Endothelial cell of umbilical vein (primary cell): ENCODE measurements around the gene NR6A1. TPM values are rescaled to one million over a fixed set of nuclear protein-coding genes. Genes with fewer than 3 reads are reported as not detected.

ENCODE experiments used
- BruUV-seq: library from RNA; stranded (reverse); fragments of 400-500 nt; replicated peaks from 2 replicates; lab custom pipeline; 2021; lab: Mats Ljungman, UMichigan
- CTCF ChIA-PET: fragments of 300-600, 350-600 bp; sonication (Branson Sonifier 250); formaldehyde crosslinking; loops from one replicate; lab custom pipeline; 2021; ENCODE audit warnings: antibody characterized with exemption, inconsistent platforms; lab: Charles Lee
- POLR2A ChIA-PET: fragments of 300-600, 350-600 bp; sonication (Branson Sonifier 250); formaldehyde crosslinking; loops from one replicate; lab custom pipeline; 2021; ENCODE audit warnings: antibody characterized with exemption, inconsistent platforms; lab: Charles Lee
- DNase-seq: peaks from one replicate; pipeline ENCODE4 v3.0.0-alpha.2; 2011; ENCODE audit warnings: low read depth, low spot score
- FAIRE-seq: peaks from 2 replicates; lab custom pipeline; 2011; peaks lifted over from hg19 to GRCh38; lab: Jason Lieb, UNC
- H2AFZ ChIP-seq: 2 replicates; pipeline ENCODE4 v1.6.0; 2012; ENCODE audit warnings: low read depth, low read length, control low read depth, inconsistent platforms
- H3K27ac ChIP-seq: 2 replicates; pipeline ENCODE4 v1.5.1; 2011; ENCODE audit warnings: low read depth, mild to moderate bottlenecking, control low read depth, low read length, moderate library complexity; ENCODE audit not compliant: insufficient read depth
- H3K27me3 ChIP-seq, 2 experiments: 2 replicates each; pipeline versions ENCODE4 v1.6.0 to v1.6.1; 2011; ENCODE audit warnings: low read length in 2 of 2, mixed read lengths in 1 of 2; ENCODE audit not compliant: control insufficient read depth in 2 of 2, insufficient read depth in 2 of 2
- H3K36me3 ChIP-seq, 2 experiments: 2 replicates in 1 of 2; 3 replicates in 1 of 2; pipeline ENCODE4 v1.5.1; 2011; ENCODE audit warnings: low read length in 2 of 2, mild to moderate bottlenecking in 1 of 2, moderate library complexity in 1 of 2; ENCODE audit not compliant: control insufficient read depth in 2 of 2, insufficient read depth in 2 of 2; ENCODE audit errors: extremely low read depth in 1 of 2
- H3K4me1 ChIP-seq: 3 replicates; pipeline ENCODE4 v1.5.1; 2011; ENCODE audit warnings: mild to moderate bottlenecking, low read length; ENCODE audit not compliant: control insufficient read depth, insufficient read depth; ENCODE audit errors: extremely low read depth
- H3K4me2 ChIP-seq: 2 replicates; pipeline ENCODE4 v1.6.1; 2011; ENCODE audit warnings: low read length, control low read depth, mixed read lengths; ENCODE audit not compliant: insufficient read depth
- H3K4me3 ChIP-seq, 3 experiments: fragments of 200-600 bp in 1 of 3; sonication (generic), shearing (Covaris generic) in 1 of 3; replicated peaks in 1 of 3; 2 replicates each; pipeline ENCODE4 v1.5.1; 2011 to 2016; ENCODE audit warnings: control low read depth in 3 of 3, low read length in 3 of 3, mild to moderate bottlenecking in 2 of 3, inconsistent platforms in 1 of 3, low read depth in 1 of 3, moderate library complexity in 1 of 3; ENCODE audit not compliant: insufficient read depth in 1 of 3
- H3K79me2 ChIP-seq: 2 replicates; pipeline ENCODE4 v1.6.0; 2012; ENCODE audit warnings: low read length, inconsistent platforms; ENCODE audit not compliant: control insufficient read depth, insufficient read depth
- H3K9ac ChIP-seq: replicated peaks from 2 replicates; pipeline ENCODE3; 2011; ENCODE audit warnings: low read length, control low read depth; ENCODE audit not compliant: insufficient read depth; ENCODE audit errors: extremely low read depth
- H3K9me1 ChIP-seq: replicated peaks from 3 replicates; pipeline ENCODE4 v1.6.0; 2011; ENCODE audit warnings: mild to moderate bottlenecking, low read length; ENCODE audit not compliant: control insufficient read depth, insufficient read depth; ENCODE audit errors: extremely low read depth
- H3K9me3 ChIP-seq: replicated peaks from 2 replicates; pipeline ENCODE4 v1.5.1; 2012; ENCODE audit warnings: low read length, inconsistent platforms; ENCODE audit not compliant: control insufficient read depth, insufficient read depth
- H4K20me1 ChIP-seq: replicated peaks from 2 replicates; pipeline ENCODE3; 2011; ENCODE audit warnings: mild to moderate bottlenecking, low read length; ENCODE audit not compliant: control insufficient read depth, insufficient read depth; ENCODE audit errors: extremely low read depth
- CTCF ChIP-seq, 2 donors: IDR thresholded peaks; 1 replicate in 1 of 2; 2 replicates in 1 of 2; pipeline ENCODE4 v1.5.1; 2011; ENCODE audit warnings: low read length in 2 of 2, mild to moderate bottlenecking in 2 of 2, moderate library complexity in 2 of 2, control low read depth in 1 of 2, inconsistent platforms in 1 of 2, low read depth in 1 of 2; ENCODE audit not compliant: insufficient read depth in 1 of 2; ENCODE audit errors: extremely low read depth in 1 of 2
- EZH2 ChIP-seq: IDR thresholded peaks from 2 replicates; pipeline ENCODE4 v1.6.1; 2012; ENCODE audit warnings: borderline replicate concordance, low read depth, mild to moderate bottlenecking, moderate library complexity, low read length, inconsistent platforms; ENCODE audit not compliant: severe bottlenecking
- FOS ChIP-seq: IDR thresholded peaks from 2 replicates; pipeline ENCODE4 v1.6.1; 2011; ENCODE audit warnings: mild to moderate bottlenecking, low read length, moderate library complexity, borderline replicate concordance; ENCODE audit not compliant: insufficient read depth
- GATA2 ChIP-seq: IDR thresholded peaks from 2 replicates; pipeline ENCODE4 v1.7.0; 2011; ENCODE audit warnings: low read depth, mild to moderate bottlenecking, moderate library complexity, mixed read lengths, low read length; ENCODE audit not compliant: insufficient read length, insufficient read depth
- JUN ChIP-seq: IDR thresholded peaks from 2 replicates; pipeline ENCODE4 v1.6.1; 2011; ENCODE audit warnings: borderline replicate concordance, low read depth; ENCODE audit not compliant: insufficient read length, insufficient read depth
- MAX ChIP-seq: IDR thresholded peaks from 2 replicates; pipeline ENCODE4 v1.6.1; 2011; ENCODE audit not compliant: insufficient read depth, insufficient read length
- MYC ChIP-seq: IDR thresholded peaks from one replicate; pipeline ENCODE4 v1.6.1; 2011; ENCODE audit warnings: mild to moderate bottlenecking, low read depth, low read length
- POLR2A ChIP-seq: IDR thresholded peaks from 2 replicates; pipeline ENCODE4 v1.6.1; 2012; ENCODE audit warnings: low read depth, mild to moderate bottlenecking, control low read depth, low read length
- POLR2AphosphoS5 ChIP-seq: IDR thresholded peaks from 2 replicates; pipeline ENCODE4 v1.6.1; 2012; ENCODE audit warnings: low read depth, mild to moderate bottlenecking, control low read depth, low read length, moderate library complexity; ENCODE audit not compliant: insufficient read depth
- dilution Hi-C: fragments of 300-500 bp; cut with MboI; formaldehyde crosslinking; loops from one replicate; pipeline ENCODE4 v1.15.0; 2019; ENCODE audit warnings: low sequenced_read_pairs; ENCODE audit not compliant: extremely low pct_ligation_motif_present
- intact Hi-C: fragments of 100-400 bp; cut with micrococcal nuclease; formaldehyde crosslinking; loops from one replicate; pipeline ENCODE4 v1.10.0; 2022
- polyA plus RNA-seq, 4 experiments: library from polyadenylated mRNA; depleted of rRNA in 3 of 4; stranded (reverse) in 3 of 4; unstranded in 1 of 4; fragments of >200 nt; gene quantifications; 2 replicates each; pipeline versions ENCODE4 v1.2.1 to v1.2.3, GENCODE V29; 2011 to 2012; ENCODE audit warnings: missing spikeins in 1 of 4
- total RNA-seq: library from RNA; stranded (reverse); gene quantifications from 2 replicates; pipeline ENCODE4 v1.2.3, GENCODE V29; 2021

NR6A1 gene
- total and polyA plus RNA-seq, 2 donors (not counting 3 experiments of a cell fraction or from before 2014, with no cell fraction given), result 0.17 to 1.2 TPM

GRCh38 chr9:124493794-124494479 lies 277.2 kb downstream of the NR6A1 start:
- no peaks in the 10 kb centered on the region for H3K79me2 ChIP-seq
- H3K9ac ChIP-seq, result no peak overlapping the region
- H3K36me3 ChIP-seq, result no peaks in the 10 kb centered on the region
- dilution Hi-C loops, result no loop called here
- POLR2A ChIA-PET, result no interaction called here
- no peaks in the 10 kb centered on the region for H4K20me1 ChIP-seq
- intact Hi-C loops, result no loop called here
- TF ChIP-seq MYC (no peak), POLR2AphosphoS5 (no peak), POLR2A (no peak), GATA2 (no peak), MAX (no peak), FOS (no peak), CTCF (IDR thresholded peaks at IDR 0.05; ENCODE audit: extremely low read depth in 1 of 2, insufficient read depth in 1 of 2, low read depth in 1 of 2, low read length in 2 of 2) (no peak), EZH2 (no peak), JUN (no peak)
- no peak for DNase-seq
- no peak for FAIRE-seq
- no peak overlapping the region for H2AFZ ChIP-seq
- no peak overlapping the region for H3K4me3 ChIP-seq
- H3K4me2 ChIP-seq, result no peak overlapping the region
- CTCF ChIA-PET, result no interaction called here
- H3K9me1 ChIP-seq, result no peaks in the 10 kb centered on the region
- no peak overlapping the region for H3K27ac ChIP-seq
- no peaks in the 10 kb centered on the region for H3K9me3 ChIP-seq
- no TSS peak for BruUV-seq
- H3K4me1 ChIP-seq, result no peaks in the 10 kb centered on the region
- no peaks in the 10 kb centered on the region for H3K27me3 ChIP-seq
